ENCODE results near the gene COA7.
"Not testable (repeated sequence)": the region's sequence is repeated elsewhere in the genome, so short reads cannot be mapped to it uniquely, and the experiment has no call there.

Gene COA7

DNA sequence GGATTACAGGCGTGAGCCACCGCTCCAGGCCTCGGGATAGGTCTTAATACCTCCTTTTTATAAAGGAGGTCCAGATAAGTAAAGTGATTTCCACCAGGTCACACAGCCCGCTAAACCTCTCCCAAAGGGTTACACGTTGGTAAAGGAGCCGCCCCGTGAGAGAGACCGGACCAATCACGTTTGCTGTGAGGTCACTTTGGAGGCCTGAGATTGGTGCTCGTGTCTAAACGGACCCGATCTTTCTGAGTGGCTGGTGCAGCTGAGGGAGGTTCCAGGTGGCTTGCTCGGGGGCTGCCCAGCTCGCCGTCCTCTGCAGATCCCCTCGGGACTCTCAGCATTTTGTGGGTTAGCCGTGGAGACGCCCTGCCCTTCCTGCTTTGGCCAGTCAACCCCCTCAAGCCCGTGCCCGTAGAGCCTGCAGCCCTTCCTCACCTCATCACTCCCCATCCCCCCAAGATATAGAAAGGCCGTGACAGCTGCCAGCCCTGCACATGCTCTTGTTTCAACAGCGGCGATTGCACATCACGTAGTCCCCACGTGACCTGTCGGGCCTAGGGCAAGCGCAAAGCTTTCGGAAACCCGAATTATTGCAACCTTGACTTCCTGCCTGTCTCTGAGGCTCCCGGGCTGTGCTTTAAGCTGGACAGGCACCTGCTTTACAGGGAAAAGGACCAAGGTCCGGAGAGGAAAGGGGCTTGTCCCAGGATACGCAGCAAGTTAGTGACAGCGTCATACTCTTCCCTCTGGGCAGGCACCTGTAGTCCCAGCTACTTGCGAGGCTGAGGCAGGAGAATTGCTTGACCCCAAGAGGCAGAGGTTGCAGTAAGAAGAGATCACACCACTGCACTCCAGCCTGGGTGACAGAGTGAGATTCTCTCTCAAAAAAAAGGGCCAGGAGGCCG, 5.0 kb upstream of the COA7 start:
- peak; percentile 89 to 90 for DNase-seq

DNA sequence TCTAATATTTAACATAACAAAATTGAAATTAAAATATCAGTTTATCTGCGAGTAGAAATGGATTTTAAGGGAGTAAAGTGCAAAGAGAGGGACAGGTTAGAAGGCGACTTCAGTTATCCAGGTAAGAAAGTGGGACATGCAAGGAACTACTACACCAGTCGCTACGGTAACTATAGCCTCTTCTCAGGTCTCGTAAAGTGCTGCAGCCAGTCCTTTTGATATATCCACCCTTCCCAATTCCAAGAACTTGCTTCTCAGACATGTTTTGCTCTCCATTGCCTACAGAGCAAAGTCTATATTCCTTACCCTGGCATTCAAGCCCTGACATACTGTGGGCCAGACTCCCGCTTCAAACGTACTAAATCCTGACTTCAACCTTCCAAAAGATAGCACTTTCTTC, 2.5 kb downstream of the COA7 start:
- no peak for DNase-seq

DNA sequence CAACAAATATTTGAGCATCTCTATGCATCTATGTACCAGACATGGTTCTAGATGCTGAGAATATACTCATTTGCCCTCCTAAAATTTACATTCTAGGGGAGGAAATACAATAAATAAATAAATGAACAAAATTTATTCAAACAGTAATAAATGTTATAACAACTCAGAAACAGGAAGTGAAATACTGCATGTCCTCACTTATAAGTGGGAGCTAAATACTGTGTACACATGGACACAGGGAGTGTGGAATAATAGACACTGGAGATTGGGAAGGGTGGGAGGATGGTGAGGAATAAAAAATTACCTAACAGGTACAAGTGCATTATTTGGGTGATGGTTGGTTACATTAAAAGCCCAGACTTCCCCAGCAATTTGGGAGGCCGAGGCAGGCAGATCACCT, 4.3 kb downstream of the COA7 start:
- no peak for DNase-seq

DNA sequence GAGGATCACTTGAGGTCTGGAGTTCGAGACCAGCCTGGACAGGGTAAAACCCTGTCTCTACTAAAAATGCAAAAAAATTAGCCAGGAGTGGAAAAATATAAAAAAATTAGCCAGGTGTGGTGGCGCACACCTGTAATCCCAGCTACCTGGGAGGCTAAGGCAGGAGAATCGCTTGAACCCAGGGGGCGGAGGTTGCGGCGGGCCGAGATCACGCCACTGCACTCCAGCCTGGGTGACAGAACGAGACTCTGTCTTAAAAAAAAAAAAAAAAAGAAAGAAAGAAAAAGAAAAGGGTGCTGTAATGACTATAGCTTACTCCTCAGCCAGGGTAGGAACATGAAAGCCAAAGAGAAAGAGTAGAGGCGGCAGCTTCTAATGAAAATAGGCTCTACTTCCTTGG, 4.8 kb downstream of the COA7 start:
- DNase-seq = not testable (repeated sequence)

DNA sequence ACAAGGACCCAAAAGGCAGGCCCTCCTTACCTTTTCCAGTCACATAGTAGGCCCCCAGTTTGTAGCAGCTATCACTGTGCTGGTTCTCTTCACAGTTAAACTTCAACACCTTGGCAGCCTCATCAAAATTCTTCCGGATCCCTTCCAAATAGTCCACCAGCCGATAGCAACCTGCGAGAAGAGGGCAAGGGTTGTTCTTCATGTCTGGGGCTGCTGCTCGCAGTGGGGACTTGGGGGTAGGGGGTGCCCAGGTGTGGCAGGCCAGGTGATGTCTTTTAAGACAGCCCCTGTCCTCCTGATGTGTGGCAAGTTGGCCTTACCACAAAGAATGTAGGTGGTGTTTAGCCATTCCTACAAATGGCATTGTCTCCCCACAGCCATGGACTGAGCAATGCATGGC, 5.5 kb downstream of the COA7 start:
- no peak for DNase-seq

DNA sequence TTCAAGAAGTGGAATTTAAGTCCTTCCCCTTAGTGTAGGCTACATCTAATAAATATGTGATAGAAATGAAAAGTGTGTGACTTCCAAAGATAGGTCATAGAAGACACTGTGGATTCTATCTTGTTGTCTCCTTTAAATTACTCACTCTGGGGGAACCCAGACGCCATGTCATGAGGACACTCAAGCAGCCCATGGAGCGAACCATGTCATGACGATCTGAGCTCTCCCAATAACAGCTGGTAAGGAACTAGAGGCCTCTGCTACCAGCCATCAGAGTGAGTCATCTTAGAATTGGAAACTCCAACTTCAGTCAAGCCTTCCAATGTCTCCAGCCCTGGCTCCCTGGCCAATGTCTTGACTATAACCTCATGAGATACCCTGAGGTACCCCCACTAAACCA, 6.3 kb downstream of the COA7 start:
- DNase-seq = peak; percentile 66 to 83

DNA sequence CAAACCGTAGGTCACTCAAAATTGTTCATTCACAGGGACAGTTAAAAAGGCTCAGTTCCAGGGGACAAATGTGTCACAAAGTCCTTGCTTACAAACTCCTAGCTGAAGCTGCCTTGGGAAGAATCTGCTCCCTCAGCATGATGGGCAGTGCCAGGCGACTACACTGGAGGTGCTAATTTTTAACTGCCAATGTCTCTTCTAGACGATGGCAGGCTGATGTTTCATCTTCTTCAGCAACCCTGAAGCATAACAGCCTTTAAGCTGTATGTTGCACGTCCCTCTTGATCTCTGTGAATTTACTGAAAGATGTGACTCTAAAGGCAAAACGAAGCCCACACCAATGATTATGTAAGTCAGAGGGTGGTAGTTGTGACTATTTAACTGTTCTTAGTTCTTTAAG, 11.3 kb downstream of the COA7 start:
- DNase-seq = no peak

DNA sequence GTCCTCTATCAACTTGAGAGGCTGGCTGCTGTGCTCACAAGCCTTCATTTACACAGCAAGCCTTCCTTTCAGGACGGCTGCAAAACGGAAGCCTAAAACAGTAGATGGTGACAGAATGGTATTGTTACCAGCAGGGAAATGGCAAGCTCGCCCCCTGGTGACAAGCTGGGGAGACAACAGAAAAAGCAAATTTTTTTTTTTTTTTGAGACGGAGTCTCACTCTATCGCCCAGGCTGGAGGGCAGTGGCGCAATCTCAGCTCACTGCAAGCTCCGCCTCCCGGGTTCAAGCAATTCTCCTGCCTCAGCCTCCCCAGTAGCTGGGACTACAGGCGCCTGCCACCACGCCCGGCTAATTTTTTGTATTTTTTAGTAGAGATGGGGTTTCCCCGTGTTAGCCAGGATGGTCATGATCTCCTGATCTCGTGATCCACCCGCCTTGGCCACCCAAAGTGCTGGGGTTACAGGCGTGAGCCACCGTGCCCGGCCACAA, 11.8 kb downstream of the COA7 start:
- DNase-seq = peak; percentile 41 to 80

DNA sequence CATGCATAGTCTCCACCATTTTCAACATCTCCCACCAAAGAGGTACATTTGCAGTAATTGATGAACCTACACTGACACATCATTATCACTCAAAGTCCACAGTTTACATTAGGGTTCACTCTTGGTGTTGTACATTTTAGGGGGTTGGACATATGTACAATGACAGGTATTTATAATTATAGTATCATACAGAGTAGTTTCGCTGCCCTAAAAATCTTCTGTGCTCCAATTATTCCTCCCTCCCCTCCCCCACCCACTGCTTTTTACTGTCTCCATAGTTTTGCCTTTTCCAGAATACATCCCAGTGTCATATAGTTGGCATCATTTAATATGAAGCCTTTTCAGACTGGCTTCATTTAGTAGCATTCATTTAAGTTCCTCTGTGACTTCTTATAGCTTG, 13.6 kb downstream of the COA7 start:
- no peak for DNase-seq

DNA sequence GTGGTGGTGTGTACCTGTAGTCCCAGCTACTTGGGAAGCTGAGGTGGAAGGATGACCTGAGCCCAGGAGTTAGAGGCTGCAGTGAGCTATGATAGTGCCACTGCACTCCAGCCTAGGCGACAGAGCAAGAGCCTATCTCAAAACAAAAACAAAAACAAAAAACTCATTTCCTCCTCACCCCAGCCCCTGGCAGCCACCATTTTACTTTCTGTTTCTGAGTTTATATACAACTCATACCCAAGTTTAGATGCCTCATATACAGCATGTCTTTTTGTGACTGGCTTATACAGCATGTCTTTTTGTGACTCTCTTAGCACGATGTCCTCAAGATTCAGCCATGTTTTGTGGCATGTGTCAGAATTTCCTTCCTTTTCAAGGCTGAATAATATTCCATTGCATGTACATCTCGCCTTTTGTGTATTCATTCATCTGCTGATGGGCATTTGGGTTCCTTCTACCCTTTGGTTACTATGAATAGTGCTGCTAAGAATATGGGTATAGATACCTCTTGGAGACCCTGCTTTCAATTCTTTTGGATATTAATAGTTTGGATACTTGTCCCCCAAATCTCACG, 14.7 kb downstream of the COA7 start:
- DNase-seq = no peak

DNA sequence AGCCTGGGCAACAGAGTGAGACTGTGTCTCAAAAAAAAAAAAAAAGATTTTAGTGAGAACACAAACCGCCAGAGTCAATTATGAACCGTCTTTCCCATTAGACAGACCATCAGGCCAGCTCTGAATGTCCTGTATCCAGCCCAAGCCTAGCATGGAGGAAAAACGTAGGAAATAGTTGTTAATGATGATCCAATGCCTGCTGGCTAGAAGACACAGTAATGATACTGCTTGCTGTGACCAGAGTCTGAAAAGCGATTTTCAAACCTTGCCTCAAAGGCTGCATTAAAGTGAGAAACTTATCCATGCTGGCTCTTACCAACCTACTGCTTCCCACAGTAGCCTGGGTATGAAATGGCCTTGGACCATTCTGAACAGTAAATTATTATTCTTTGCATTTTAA, 17.0 kb downstream of the COA7 start:
- DNase-seq = no peak

DNA sequence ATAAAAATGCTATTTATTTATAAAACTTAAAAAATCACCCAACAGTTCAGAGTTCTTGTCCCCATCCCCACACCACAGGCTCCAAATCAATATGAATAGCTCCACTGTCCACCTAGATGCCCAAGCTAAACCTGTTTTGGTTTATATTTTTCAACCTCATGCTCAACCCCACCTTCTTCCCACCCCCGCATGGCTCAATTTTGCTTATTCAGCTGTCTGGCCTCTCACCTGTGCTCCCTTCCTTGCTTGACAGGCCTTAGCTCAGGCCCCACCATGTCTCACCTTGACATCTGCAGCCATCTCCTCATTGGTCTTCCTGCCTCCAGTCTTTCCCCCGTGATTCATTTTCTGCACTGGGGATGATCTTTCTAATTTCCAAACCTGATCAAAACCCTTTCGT, 17.8 kb downstream of the COA7 start:
- no peak for DNase-seq

DNA sequence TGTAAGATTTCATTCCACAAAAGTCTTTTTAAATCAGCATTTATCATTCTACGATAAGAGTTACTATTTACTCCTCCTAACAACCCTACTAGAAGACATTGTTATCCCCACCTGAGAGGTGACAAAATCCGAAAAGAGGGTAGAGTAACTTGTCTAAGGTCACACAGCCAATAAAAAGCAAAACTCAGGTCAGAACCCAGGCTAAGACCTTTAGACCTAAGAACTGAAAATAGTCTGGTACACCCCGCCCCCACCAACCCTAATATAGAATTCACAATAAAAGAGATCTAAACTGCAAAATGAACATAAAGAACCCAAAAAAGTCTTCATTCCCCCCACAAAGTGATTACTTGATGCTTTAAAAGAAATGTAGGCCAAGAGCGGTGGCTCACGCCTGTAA, 18.6 kb downstream of the COA7 start:
- DNase-seq = no peak

DNA sequence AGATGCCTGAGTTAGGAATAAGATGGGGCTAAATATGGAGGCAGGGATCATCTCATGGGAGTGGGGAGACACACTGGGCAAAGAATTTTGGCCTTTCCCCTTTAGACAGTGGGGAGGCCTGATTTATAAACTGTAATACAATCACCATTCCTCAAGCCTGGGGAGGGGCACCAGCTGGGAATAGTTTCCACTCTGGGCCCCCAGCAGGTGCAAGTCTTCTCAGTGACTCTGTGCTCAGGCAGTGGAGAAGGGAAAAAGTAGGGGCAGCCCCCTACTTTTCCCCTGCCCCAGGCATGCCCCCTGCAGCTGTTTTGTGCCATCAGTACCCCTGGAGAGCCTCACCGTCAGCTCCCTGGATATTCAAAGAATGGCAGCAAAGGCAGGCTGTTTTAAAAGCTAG, 19.1 kb downstream of the COA7 start:
- DNase-seq = no peak

DNA sequence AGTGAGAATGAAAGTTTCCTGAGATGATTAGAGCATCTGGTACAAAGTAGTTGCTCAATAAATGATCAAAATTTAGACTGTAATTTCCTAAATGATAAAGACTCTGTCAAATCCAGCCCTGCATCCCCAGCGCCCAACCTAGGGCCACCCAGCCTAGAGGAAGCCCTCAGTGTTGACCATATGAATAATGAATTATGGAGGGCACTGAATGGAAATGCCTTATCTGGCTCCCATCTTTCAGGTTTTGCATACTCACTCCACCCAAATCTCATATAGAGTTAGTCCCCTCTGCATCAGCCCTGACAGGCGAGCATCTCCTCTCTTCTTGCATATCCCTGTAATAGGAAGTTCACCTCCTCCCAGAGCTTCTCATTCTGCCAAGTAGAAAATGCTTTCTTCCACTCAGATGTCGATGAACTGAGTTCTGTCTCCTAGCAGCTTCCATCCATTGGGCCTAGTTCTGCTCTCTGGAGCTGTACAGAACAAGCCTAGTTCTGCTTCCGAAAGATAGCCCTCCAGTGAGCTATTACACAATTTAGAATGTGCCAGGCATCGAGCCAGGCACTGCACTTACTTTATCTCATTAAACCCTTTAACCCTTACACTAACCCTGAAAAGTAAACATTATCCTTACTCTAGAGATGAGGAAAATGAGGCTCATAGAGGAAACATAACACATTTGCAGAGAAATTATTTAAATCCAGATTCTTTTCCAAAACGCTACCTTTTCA, 20.9 kb downstream of the COA7 start:
- no peak for DNase-seq

DNA sequence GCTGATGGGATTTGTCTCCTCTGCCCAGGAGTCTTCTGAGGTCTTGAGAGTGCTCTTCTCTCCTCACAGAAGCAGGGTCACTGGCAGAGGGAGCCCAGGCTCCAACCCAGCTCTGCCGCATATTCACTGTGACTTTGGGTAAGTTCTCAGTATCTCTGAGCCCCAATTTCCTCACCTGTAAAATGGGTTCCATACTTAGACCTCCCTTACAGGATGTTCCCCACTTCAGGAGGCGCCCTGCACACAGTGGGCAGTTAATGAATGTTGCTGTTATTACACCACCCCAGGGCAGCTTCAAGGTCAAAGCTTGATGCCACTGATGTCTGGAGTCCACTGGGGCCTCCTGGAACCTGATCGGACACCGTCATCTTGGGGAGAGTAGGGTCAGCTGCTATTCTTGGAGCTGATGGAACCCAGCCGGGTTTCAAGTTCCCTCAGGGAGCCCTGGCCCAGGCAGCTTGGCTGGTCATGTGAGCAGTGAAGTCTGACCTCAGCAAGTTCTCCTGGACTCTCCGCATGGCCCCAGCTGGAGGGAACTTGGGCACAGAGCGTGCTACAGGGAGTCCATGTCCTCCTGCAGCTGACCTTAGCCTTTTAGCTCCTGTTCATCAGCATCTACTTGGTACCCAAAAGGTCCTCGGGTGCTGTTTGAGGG, 21.8 kb downstream of the COA7 start:
- DNase-seq = peak; percentile 28 to 30

DNA sequence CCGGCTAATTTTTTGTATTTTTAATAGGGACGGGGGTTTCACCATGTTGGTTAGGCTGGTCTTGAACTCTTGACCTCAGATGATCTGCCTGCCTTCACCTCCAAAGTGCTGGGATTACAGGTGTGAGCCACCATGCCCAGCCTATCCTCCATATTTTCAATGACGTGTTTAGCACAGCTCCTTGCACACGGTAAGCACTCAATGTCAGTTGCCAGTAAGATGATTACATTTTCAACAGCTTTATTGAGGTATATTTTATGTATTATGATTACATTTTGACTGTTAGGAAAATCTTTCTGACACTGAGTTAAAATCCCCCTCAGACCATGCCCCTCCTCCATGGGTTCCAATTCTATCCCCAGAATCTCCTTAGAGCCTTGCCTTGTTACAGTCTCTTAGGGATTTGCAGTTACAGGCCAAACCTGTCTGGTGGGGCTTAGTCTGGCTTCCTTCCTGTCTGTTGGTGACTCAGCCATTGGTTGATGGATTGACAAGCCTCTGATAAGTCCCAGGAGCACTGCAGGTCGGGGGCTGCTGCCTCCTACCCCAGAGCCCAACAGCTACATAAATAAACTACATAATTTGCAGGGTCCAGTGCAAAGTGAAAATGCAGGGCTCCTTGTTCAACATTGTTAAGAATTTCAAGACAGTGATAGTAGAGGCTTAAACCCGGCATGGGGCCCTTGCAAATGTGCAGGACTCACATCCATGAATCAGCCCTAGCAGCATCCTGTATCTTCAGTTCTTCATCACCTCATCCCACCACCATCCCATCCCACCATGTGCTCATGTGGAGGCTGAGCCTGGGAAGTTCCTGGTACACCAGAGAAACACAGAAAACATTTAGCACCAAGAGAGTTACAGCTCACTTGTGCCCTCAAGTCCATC, 23.4 kb downstream of the COA7 start:
- DNase-seq = no peak

DNA sequence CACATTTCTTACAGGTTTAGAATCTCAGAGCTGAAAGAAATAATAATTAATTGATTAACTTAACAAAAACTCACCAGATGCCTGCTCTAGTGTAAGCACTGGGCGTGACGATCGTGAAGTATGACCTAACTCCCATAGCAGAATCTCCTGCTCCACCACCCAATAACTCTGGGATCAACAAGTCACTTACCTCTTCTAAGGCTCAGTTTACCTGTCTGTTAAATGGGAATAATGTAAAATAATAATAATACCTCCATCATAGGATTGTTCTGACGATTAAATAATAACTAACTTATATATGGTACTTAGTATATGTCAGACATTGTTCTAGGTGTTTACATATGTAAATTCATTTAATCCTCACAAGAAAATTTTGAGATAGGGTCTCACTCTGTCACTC, 24.6 kb downstream of the COA7 start:
- no peak for DNase-seq

DNA sequence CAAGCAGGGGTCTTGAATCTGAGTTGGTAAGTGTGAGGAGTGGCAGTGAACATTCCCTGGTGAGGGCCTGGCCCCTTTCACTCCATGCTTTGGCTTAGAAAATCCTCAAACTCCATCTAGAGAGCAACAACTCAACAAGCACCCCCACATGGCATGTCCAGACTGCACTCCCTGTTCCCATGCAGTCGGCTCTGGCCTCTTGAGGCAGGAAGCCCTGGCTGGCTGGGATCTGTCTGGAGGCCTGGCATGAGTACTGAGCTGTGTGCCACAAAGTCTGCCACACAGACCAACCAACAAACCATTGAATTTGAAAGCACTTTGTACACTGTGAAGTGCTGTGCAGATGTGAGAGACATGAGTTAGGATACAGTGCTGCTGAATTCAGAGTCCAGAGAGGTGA, 25.2 kb downstream of the COA7 start:
- DNase-seq = no peak

DNA sequence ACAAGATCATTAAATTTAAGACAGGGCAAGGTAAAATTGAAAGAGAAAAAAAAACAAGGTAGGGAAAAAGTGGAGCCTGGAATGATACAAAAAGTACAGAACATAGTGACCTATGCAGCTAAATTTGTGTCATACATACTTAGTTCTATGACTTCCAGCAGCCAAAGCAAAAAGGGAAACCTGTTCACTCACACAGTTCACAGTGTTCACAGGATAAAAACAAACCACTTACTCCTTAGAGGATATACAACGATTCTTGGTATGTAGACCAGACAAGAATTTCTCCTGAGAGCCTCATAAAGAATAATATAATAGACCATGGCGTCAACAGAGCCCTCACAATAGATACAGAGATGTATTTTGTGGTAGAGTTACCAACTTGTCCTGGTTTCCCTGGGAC, 27.5 kb downstream of the COA7 start:
- no peak for DNase-seq

DNA sequence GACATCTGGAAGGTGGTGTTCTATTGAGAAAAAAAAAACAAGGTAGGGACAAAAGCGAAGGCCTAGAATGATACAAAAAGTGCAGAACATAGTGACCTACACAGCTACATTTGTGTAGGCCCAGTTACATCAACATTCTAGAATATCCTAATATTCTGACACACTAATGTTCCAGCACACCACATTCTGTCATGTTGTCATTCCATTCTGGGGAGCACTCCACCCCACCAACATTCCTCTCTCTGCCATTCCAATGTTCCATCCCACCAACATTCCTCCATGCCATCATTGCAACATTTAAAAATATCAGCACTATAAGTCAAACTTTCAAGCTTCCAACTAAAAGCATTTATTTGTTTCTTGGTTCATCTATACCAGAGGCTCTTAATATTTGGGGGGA, 28.5 kb downstream of the COA7 start:
- DNase-seq = no peak

DNA sequence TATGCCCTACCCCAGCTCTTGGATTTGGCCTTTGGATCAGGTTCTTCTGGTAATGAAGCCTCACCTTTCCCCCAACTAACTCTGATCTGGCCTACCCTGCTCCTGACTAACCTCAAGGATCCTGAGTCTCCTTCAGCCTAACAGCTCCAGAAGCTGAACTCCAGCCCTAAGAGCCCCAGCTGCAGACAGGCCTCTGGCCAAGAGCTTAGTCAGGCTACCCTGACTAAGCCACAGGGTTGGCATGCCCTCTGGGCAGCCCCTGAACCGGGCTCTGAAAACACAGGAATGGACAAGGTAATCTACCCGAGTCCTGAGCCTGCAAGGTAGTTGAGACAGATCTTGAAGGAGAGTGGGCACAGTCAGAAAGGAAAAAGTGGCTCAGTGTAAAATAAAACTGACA, 29.4 kb downstream of the COA7 start:
- DNase-seq = no peak

Data from inflammatory macrophage treated with lipopolysaccharide for 1 hour (primary cell).